OCI-M2 (cell line): ENCODE results near the gene PPP1R16B.
A peak's percentile ranks its signal among the peaks of the same experiment; 100 is the strongest.

Experiments
- DNase-seq: peaks from one replicate; lab custom pipeline; 2025; ENCODE audit not compliant: unreplicated experiment; lab: John Stamatoyannopoulos, UW

PPP1R16B gene

GRCh38 chr20:38805502-38805957 is at the start of gene PPP1R16B:
TSS of gene PPP1R16B (plus strand) at chr20:38805697. CDS start at chr20:38835926, 30,229 bp downstream.
- peak; percentile 63 for DNase-seq

- DNase-seq = no peak
These were observed 48.2 kb upstream of the PPP1R16B start for GRCh38 chr20:38757145-38757775.

GRCh38 chr20:38759106-38759505 is 46.4 kb upstream of the PPP1R16B start:
- no peak for DNase-seq

GRCh38 chr20:38760978-38761377 is 44.5 kb upstream of the PPP1R16B start:
- DNase-seq = no peak

GRCh38 chr20:38762174-38762573 is 43.3 kb upstream of the PPP1R16B start:
- DNase-seq = no peak

- DNase-seq = no peak
These were observed 41.9 kb upstream of the PPP1R16B start for GRCh38 chr20:38763616-38764015.

GRCh38 chr20:38764567-38765318 is 40.8 kb upstream of the PPP1R16B start:
- DNase-seq = no peak

GRCh38 chr20:38766071-38766470 is 39.4 kb upstream of the PPP1R16B start:
- no peak for DNase-seq

- DNase-seq = no peak
These were observed 35.9 kb upstream of the PPP1R16B start for GRCh38 chr20:38769376-38770295.

- DNase-seq = no peak
These were observed 35.0 kb upstream of the PPP1R16B start for GRCh38 chr20:38770546-38770945.

GRCh38 chr20:38770970-38771369 is 34.5 kb upstream of the PPP1R16B start:
- DNase-seq = no peak

GRCh38 chr20:38771621-38772020 is 33.9 kb upstream of the PPP1R16B start:
- DNase-seq = no peak

- no peak for DNase-seq
These were observed 31.3 kb upstream of the PPP1R16B start for GRCh38 chr20:38774167-38774566.

- no peak for DNase-seq
These were observed 29.1 kb upstream of the PPP1R16B start for GRCh38 chr20:38776363-38776762.

GRCh38 chr20:38779247-38780097 is 26.0 kb upstream of the PPP1R16B start:
- DNase-seq = no peak

- DNase-seq = no peak
These were observed 23.2 kb upstream of the PPP1R16B start for GRCh38 chr20:38782275-38782674.

GRCh38 chr20:38787870-38788269 is 17.6 kb upstream of the PPP1R16B start:
- DNase-seq = no peak

GRCh38 chr20:38789503-38790199 is 15.8 kb upstream of the PPP1R16B start:
- DNase-seq = no peak

GRCh38 chr20:38790200-38791053 is 15.1 kb upstream of the PPP1R16B start:
- no peak for DNase-seq
